HEK293 (cell line): ENCODE data around the gene ELAC1.

Experiments
- GFI1B ChIP-seq: fragments of 450-650 bp; formaldehyde crosslinking; IDR thresholded peaks from 2 replicates; pipeline ENCODE4 v1.5.1; 2016; ENCODE audit warnings: missing biosample characterization, missing genetic modification characterization
- GLIS1 ChIP-seq: fragments of 450-650 bp; formaldehyde crosslinking; IDR thresholded peaks from 2 replicates; pipeline ENCODE4 v1.5.1; 2016; ENCODE audit warnings: missing biosample characterization, missing genetic modification characterization
- GLIS2 ChIP-seq: fragments of 450-650 bp; formaldehyde crosslinking; IDR thresholded peaks from 2 replicates; pipeline ENCODE4 v1.5.1; 2016; ENCODE audit warnings: missing biosample characterization, missing genetic modification characterization
- IKZF3 ChIP-seq: fragments of 450-650 bp; IDR thresholded peaks from 2 replicates; pipeline ENCODE4 v1.5.0; 2018; ENCODE audit warnings: missing biosample characterization, mild to moderate bottlenecking, missing genetic modification characterization, moderate library complexity
- MEIS1 ChIP-seq: sonication (generic); formaldehyde crosslinking; IDR thresholded peaks from 2 replicates; pipeline ENCODE4 v1.8.1; 2022; ENCODE audit warnings: missing genetic modification reagents, mild to moderate bottlenecking, borderline replicate concordance
- RBAK ChIP-seq: fragments of 450-650 bp; formaldehyde crosslinking; IDR thresholded peaks from 2 replicates; pipeline ENCODE4 v1.5.1; 2016; ENCODE audit warnings: missing biosample characterization, missing genetic modification characterization
- SP2 ChIP-seq: fragments of 450-650 bp; formaldehyde crosslinking; IDR thresholded peaks from 2 replicates; pipeline ENCODE4 v1.5.1; 2016; ENCODE audit warnings: missing biosample characterization, missing genetic modification characterization
- TRIM28 ChIP-seq: IDR thresholded peaks from 2 replicates; pipeline ENCODE4 v1.6.1; 2011; ENCODE audit warnings: low read length, control low read depth, borderline replicate concordance
- YY1 ChIP-seq: fragments of 450-650 bp; formaldehyde crosslinking; IDR thresholded peaks from 2 replicates; pipeline ENCODE4 v1.5.1; 2018; ENCODE audit warnings: missing biosample characterization, missing genetic modification characterization
- ZBTB20 ChIP-seq: fragments of 450-650 bp; formaldehyde crosslinking; IDR thresholded peaks from 2 replicates; pipeline ENCODE4 v1.5.1; 2016; ENCODE audit warnings: missing biosample characterization, missing genetic modification characterization
- ZBTB8A ChIP-seq: fragments of 450-650 bp; formaldehyde crosslinking; IDR thresholded peaks from 2 replicates; pipeline ENCODE4 v1.5.1; 2016; ENCODE audit warnings: missing biosample characterization, missing genetic modification characterization
- ZNF184 ChIP-seq: fragments of 450-650 bp; IDR thresholded peaks from 2 replicates; pipeline ENCODE4 v1.5.1; 2018; ENCODE audit warnings: missing biosample characterization, mild to moderate bottlenecking, missing genetic modification characterization
- ZNF341 ChIP-seq: fragments of 450-650 bp; formaldehyde crosslinking; IDR thresholded peaks from 2 replicates; pipeline ENCODE4; 2016; ENCODE audit warnings: low read depth, missing biosample characterization, missing genetic modification characterization
- ZNF366 ChIP-seq: fragments of 450-650 bp; formaldehyde crosslinking; conservative IDR thresholded peaks from 2 replicates; pipeline ENCODE4 v1.5.1; 2016; ENCODE audit warnings: missing biosample characterization, missing genetic modification characterization
- ZNF501 ChIP-seq: fragments of 450-650 bp; formaldehyde crosslinking; IDR thresholded peaks from 2 replicates; pipeline ENCODE4 v1.5.1; 2016; ENCODE audit warnings: missing biosample characterization, missing genetic modification characterization
- ZNF521 ChIP-seq: fragments of 450-650 bp; formaldehyde crosslinking; IDR thresholded peaks from 2 replicates; pipeline ENCODE4 v1.5.1; 2017; ENCODE audit warnings: missing biosample characterization, mild to moderate bottlenecking, missing genetic modification characterization
- ZNF558 ChIP-seq: fragments of 450-650 bp; formaldehyde crosslinking; IDR thresholded peaks from 2 replicates; pipeline ENCODE4 v1.5.1; 2016; ENCODE audit warnings: missing biosample characterization, missing genetic modification characterization
- ZNF596 ChIP-seq: fragments of 450-650 bp; IDR thresholded peaks from 2 replicates; pipeline ENCODE4 v1.5.0; 2018; ENCODE audit warnings: missing biosample characterization, mild to moderate bottlenecking, missing genetic modification characterization, moderate library complexity
- ZNF610 ChIP-seq: fragments of 450-650 bp; formaldehyde crosslinking; IDR thresholded peaks from 2 replicates; pipeline ENCODE4 v1.5.1; 2016; ENCODE audit warnings: missing biosample characterization, missing genetic modification characterization, borderline replicate concordance
- ZNF785 ChIP-seq: fragments of 450-650 bp; formaldehyde crosslinking; IDR thresholded peaks from 2 replicates; pipeline ENCODE4 v1.5.1; 2016; ENCODE audit warnings: missing biosample characterization, missing genetic modification characterization
- TF ChIP-seq, protein P1 (sequence below): fragments of 450-650 bp; formaldehyde crosslinking; conservative IDR thresholded peaks from 2 replicates; pipeline ENCODE4 v1.5.1; 2016; ENCODE audit warnings: low read depth, missing biosample characterization, missing genetic modification characterization
- TF ChIP-seq, protein P2 (sequence below): fragments of 450-650 bp; formaldehyde crosslinking; IDR thresholded peaks from 2 replicates; pipeline ENCODE4 v1.5.1; 2016; ENCODE audit warnings: missing biosample characterization, missing genetic modification characterization
- TF ChIP-seq, protein P3 (sequence below): fragments of 450-650 bp; formaldehyde crosslinking; IDR thresholded peaks from 2 replicates; pipeline ENCODE4 v1.5.1; 2016; ENCODE audit warnings: missing biosample characterization, missing genetic modification characterization, low read depth
- TF ChIP-seq, protein P4 (sequence below): fragments of 450-650 bp; formaldehyde crosslinking; IDR thresholded peaks from 2 replicates; pipeline ENCODE4 v1.5.1; 2017; ENCODE audit warnings: missing biosample characterization, missing genetic modification characterization
- TF ChIP-seq, protein P5 (sequence below): fragments of 450-650 bp; formaldehyde crosslinking; IDR thresholded peaks from 2 replicates; pipeline ENCODE4 v1.5.1; 2016; ENCODE audit warnings: missing biosample characterization, missing genetic modification characterization
- TF ChIP-seq, protein P6 (sequence below): fragments of 450-650 bp; formaldehyde crosslinking; IDR thresholded peaks from 2 replicates; pipeline ENCODE4 v1.5.1; 2016; ENCODE audit warnings: missing biosample characterization, missing genetic modification characterization

ELAC1 gene

DNA sequence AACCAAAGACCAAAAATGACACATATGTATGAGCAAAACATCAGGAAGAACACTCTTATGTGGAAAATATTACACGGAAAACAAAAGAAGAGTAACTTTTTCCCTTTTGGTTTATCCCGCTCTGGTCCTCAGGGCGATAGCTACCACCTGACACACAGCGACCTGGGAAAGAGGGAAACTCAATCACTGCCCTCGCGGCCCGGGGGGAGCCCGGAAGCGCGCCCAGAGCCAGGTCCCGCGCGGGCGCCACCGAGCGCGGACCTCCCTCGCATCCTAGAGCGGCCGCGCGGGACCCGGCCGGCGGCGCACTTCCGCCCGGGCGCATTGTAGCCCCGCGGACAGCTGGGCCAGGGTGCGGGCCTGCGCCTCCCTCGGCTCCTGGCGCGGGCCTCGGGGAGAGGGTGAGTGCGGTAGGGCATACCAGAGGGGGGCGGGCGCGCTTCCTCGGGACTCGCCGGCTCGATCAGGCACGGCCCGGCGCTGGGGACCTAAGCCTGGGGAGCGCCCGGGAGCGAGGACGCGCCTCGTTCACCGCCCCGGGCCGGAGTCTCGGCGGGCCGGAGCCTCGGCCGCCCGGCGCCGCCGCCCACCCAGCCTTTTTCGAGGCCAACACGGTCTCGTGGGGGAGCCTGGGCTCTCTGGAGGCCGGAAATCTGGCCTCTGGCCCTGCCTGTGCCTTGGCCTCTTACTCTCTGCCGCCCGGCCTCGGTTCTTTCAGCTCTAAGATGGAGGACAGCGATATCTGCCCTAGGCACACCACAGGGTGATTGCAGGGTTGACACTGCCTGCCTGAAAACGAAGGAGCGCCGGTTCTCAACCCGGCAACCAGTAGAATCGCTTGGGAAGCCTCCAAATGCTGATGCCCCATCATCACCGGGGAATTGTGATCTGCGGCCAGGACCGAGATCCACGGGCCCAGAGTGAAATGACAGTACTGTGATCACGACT lies at the start of gene ELAC1 (continued):
- TF ChIP-seq, protein P1, sequence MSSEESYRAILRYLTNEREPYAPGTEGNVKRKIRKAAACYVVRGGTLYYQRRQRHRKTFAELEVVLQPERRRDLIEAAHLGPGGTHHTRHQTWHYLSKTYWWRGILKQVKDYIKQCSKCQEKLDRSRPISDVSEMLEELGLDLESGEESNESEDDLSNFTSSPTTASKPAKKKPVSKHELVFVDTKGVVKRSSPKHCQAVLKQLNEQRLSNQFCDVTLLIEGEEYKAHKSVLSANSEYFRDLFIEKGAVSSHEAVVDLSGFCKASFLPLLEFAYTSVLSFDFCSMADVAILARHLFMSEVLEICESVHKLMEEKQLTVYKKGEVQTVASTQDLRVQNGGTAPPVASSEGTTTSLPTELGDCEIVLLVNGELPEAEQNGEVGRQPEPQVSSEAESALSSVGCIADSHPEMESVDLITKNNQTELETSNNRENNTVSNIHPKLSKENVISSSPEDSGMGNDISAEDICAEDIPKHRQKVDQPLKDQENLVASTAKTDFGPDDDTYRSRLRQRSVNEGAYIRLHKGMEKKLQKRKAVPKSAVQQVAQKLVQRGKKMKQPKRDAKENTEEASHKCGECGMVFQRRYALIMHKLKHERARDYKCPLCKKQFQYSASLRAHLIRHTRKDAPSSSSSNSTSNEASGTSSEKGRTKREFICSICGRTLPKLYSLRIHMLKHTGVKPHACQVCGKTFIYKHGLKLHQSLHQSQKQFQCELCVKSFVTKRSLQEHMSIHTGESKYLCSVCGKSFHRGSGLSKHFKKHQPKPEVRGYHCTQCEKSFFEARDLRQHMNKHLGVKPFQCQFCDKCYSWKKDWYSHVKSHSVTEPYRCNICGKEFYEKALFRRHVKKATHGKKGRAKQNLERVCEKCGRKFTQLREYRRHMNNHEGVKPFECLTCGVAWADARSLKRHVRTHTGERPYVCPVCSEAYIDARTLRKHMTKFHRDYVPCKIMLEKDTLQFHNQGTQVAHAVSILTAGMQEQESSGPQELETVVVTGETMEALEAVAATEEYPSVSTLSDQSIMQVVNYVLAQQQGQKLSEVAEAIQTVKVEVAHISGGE (tag by site-specific recombination), result peak; percentile 92
- TF ChIP-seq ZNF785 (tag by site-specific recombination) (peak; percentile 34; the same call in 1 of the 2 replicates), SP2 (tag by site-specific recombination) (0 out of 2 replicates have a peak, but pooled peaks have one; percentile 29), MEIS1 (CRISPR knock-in tag) (no peak), ZNF341 (tag by site-specific recombination) (peak; percentile 70), ZNF596 (tag by site-specific recombination) (peak; percentile 59; the same call in 1 of the 2 replicates), ZNF610 (tag by site-specific recombination) (peak; percentile 64; the same call in 1 of the 2 replicates), ZNF501 (tag by site-specific recombination) (peak; percentile 44; the same call in 1 of the 2 replicates), ZNF184 (tag by site-specific recombination) (peak; percentile 71), RBAK (tag by site-specific recombination) (no peak), ZNF521 (tag by site-specific recombination) (no peak), ZBTB20 (tag by site-specific recombination) (peak; percentile 96), IKZF3 (tag by site-specific recombination) (peak; percentile 67; the same call in 1 of the 2 replicates), ZNF558 (tag by site-specific recombination) (0 out of 2 replicates have a peak, but pooled peaks have one; percentile 18), TRIM28 (no peak), GLIS2 (tag by site-specific recombination) (peak; percentile 58; the same call in 1 of the 2 replicates), YY1 (tag by site-specific recombination) (peak; percentile 64; the same call in 1 of the 2 replicates), ZBTB8A (tag by site-specific recombination) (peak; percentile 87), GLIS1 (tag by site-specific recombination) (peak; percentile 20; the same call in 1 of the 2 replicates), GFI1B (tag by site-specific recombination) (peak; percentile 84), ZNF366 (tag by site-specific recombination) (peak; percentile 77)
- TF ChIP-seq, protein P2, sequence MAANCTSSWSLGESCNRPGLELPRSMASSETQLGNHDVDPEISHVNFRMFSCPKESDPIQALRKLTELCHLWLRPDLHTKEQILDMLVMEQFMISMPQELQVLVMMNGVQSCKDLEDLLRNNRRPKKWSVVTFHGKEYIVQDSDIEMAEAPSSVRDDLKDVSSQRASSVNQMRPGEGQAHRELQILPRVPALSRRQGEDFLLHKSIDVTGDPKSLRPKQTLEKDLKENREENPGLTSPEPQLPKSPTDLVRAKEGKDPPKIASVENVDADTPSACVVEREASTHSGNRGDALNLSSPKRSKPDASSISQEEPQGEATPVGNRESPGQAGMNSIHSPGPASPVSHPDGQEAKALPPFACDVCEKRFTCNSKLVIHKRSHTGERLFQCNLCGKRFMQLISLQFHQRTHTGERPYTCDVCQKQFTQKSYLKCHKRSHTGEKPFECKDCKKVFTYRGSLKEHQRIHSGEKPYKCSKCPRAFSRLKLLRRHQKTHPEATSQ (tag by site-specific recombination), result peak; percentile 81; the same call in 1 of the 2 replicates
- TF ChIP-seq, protein P3, sequence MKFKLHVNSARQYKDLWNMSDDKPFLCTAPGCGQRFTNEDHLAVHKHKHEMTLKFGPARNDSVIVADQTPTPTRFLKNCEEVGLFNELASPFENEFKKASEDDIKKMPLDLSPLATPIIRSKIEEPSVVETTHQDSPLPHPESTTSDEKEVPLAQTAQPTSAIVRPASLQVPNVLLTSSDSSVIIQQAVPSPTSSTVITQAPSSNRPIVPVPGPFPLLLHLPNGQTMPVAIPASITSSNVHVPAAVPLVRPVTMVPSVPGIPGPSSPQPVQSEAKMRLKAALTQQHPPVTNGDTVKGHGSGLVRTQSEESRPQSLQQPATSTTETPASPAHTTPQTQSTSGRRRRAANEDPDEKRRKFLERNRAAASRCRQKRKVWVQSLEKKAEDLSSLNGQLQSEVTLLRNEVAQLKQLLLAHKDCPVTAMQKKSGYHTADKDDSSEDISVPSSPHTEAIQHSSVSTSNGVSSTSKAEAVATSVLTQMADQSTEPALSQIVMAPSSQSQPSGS (tag by site-specific recombination), result no peak
- TF ChIP-seq, protein P4, sequence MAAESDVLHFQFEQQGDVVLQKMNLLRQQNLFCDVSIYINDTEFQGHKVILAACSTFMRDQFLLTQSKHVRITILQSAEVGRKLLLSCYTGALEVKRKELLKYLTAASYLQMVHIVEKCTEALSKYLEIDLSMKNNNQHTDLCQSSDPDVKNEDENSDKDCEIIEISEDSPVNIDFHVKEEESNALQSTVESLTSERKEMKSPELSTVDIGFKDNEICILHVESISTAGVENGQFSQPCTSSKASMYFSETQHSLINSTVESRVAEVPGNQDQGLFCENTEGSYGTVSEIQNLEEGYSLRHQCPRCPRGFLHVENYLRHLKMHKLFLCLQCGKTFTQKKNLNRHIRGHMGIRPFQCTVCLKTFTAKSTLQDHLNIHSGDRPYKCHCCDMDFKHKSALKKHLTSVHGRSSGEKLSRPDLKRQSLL (tag by site-specific recombination), result peak; percentile 55; the same call in 1 of the 2 replicates
- TF ChIP-seq, protein P5, sequence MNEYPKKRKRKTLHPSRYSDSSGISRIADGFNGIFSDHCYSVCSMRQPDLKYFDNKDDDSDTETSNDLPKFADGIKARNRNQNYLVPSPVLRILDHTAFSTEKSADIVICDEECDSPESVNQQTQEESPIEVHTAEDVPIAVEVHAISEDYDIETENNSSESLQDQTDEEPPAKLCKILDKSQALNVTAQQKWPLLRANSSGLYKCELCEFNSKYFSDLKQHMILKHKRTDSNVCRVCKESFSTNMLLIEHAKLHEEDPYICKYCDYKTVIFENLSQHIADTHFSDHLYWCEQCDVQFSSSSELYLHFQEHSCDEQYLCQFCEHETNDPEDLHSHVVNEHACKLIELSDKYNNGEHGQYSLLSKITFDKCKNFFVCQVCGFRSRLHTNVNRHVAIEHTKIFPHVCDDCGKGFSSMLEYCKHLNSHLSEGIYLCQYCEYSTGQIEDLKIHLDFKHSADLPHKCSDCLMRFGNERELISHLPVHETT (tag by site-specific recombination), result no peak
- TF ChIP-seq, protein P6, sequence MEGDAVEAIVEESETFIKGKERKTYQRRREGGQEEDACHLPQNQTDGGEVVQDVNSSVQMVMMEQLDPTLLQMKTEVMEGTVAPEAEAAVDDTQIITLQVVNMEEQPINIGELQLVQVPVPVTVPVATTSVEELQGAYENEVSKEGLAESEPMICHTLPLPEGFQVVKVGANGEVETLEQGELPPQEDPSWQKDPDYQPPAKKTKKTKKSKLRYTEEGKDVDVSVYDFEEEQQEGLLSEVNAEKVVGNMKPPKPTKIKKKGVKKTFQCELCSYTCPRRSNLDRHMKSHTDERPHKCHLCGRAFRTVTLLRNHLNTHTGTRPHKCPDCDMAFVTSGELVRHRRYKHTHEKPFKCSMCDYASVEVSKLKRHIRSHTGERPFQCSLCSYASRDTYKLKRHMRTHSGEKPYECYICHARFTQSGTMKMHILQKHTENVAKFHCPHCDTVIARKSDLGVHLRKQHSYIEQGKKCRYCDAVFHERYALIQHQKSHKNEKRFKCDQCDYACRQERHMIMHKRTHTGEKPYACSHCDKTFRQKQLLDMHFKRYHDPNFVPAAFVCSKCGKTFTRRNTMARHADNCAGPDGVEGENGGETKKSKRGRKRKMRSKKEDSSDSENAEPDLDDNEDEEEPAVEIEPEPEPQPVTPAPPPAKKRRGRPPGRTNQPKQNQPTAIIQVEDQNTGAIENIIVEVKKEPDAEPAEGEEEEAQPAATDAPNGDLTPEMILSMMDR, result peak; percentile 54
